ENCODE data around the gene DNAH2.

DNAH2 gene

GRCh38 chr17:7727886-7728285 is 10.3 kb downstream of the DNAH2 start:
- no peak for DNase-seq (ENCODE audit: low spot score)

DNA sequence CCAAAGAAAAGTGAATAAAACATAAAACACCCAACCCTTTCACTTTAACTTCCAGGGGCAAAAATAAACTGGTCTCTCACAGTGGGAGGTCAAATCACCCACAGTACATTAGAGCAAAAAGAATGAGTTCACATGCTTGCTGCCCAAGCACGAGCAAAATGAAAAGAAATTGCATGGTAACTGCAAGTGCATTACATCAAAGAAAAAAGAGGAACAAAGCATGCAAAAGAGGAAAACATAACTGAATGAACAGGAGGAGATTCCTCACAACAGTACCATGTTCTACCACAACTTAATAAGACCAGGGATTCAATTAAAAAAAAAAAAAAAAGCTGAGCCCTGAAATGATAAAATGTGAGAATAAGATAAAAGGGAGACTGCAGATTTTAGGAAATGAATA is 12.3 kb downstream of the DNAH2 start:
- DNase-seq (ENCODE audit: low spot score), result no peak

- no peak for DNase-seq (ENCODE audit: low spot score)
Measured at GRCh38 chr17:7732981-7733539, 15.5 kb downstream of the DNAH2 start.

DNA sequence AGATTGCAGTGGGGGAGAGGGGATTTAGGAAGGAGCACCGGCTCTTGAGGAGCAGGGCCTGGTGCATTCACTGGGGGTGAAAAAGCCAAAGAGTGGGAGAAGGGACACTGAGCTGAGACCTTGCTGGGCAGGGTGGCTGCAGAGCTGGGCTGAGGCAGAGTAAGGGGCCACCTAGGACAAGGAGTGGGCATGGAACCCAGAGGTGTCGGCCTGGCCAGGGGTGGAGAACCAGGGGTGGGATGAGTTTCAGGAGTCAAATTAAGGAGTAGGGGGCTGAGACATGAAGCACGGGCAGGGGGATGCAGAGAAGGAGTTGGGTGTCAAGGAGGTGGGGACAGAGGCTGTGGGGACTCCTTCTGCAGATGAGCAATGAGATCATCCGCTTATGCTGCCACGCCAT is 20.1 kb downstream of the DNAH2 start:
- DNase-seq (ENCODE audit: low spot score), result no peak

DNA sequence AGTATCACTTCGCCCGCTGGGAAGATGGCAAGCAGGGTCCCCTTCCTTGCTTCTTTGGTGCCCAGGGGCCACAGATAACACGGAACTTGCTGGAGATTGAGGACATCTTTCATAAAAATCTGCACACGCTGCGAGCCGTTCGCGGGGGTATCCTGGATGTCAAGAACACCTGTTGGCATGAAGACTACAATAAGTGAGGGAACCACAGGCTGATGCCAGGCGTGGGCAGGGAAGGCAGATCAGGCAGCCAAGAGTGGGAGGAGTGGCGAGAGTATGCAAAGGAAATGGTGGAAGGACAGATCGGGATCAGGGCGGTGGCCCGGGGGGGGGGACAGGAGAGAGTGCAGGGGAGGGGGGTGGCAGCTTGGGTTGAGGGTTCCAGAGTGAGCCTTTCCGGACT is 22.2 kb downstream of the DNAH2 start:
- no peak for DNase-seq (ENCODE audit: low spot score)

DNA sequence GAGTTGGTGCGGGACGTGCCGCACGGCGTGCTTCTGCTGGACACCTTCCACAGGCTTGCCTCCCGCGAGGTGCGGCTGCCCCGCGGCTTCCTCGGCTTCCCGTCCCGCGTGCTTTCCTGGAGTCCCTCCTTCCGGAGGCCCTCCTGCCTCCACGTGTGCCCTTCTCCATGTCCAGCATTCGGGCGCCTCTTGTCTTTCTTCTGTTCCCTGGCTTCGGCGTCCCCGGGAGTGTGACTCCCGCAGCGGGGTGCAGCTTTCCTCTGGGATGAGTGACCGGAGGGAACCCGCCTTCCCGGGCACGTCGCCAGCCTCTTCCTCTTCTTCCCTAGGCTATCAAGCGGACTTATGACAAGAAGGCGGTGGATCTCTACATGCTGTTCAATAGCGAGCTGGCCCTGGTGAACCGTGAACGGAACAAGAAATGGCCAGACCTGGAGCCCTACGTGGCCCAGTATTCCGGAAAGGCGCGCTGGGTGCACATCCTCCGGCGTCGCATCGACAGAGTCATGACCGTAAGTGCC is 23.0 kb downstream of the DNAH2 start:
- no peak for DNase-seq (ENCODE audit: low spot score)

GRCh38 chr17:7742729-7743128 is 25.2 kb downstream of the DNAH2 start:
- DNase-seq (ENCODE audit: low spot score), result no peak

DNA sequence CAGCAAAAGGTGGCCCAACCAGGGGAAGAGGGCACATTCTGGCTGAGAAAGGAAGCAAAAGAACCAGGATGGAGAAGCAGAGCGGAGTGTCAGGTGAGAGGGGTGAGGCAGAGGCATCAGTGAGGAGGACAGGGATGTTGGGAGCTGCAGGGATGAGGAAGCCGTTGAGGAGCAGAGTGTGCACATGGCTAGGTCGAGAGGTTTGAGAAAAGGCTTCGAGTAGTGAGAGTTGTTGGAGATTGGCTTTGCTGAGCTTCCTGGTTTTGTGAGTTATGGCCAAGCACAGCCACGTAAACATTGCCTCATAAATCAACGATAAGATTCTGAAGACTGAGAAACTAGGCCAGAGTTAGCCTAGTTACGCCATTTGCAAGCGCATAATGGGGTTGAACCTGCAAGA is 26.9 kb downstream of the DNAH2 start:
- no peak for DNase-seq (ENCODE audit: low spot score)

DNA sequence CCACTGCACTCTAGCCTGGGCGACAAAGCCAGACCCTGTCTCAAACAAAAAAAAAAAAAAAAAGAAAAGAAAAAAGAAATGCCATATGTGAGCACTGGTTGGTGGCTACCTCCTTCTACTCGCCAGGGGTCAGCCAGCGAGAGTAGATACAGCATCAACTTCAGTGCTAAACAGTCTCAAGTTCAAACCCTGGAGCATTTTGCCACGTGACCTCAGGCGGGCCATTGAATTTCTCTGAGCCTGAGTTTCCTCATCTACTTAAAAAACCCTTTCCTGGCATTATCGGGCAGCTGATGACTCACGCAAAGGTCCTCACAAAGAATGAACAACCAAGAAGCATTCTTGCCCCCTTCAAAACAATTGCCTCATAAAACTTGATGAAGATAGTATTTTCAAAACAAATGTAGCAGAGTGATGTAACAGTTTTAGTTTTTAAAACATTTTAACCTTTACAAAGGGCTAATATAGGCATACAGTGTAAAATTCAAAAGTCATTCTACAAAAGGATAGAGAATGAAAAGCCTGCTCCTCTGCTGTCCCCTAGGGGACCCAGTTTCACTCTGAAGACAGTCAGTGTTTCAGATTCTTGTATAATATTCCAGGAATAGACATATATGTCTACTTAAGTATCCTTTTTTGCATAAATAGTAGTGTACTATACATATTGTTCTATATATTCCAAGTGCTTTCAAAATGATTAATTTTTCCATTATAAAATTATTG is 28.4 kb downstream of the DNAH2 start:
- peak; percentile 84 for DNase-seq (ENCODE audit: low spot score)

GRCh38 chr17:7747635-7748071 is 30.1 kb downstream of the DNAH2 start:
- DNase-seq (ENCODE audit: low spot score), result peak; percentile 65

GRCh38 chr17:7748076-7748775 is 30.7 kb downstream of the DNAH2 start:
- peak; percentile 47 for DNase-seq (ENCODE audit: low spot score)

- peak; percentile 79 for DNase-seq (ENCODE audit: low spot score)
Measured at GRCh38 chr17:7750321-7750821, 32.8 kb downstream of the DNAH2 start.

DNA sequence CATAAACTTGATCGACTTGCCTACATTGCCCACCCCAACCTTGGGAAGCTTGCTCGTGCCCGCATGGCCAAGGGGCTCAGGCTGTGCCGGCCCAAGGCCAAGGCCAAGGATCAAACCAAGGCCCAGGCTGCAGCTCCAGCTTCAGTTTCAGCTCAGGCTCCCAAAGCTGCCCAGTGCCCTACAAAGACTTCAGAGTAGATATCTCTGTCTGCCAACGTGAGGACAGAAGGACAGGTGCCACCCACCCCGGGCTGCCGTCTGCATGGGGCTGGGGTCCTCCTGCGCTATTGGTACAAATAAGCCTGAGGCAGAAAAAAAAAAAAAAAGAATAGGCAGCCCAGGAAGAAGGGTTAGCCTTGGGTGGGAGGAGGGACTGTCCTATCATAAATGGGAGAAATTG is 37.1 kb downstream of the DNAH2 start:
- no peak for DNase-seq (ENCODE audit: low spot score)

GRCh38 chr17:7755095-7755890 is 37.7 kb downstream of the DNAH2 start:
- no peak for DNase-seq (ENCODE audit: low spot score)

- no peak for DNase-seq (ENCODE audit: low spot score)
Measured at GRCh38 chr17:7756968-7757367, 39.4 kb downstream of the DNAH2 start.

GRCh38 chr17:7763919-7764318 is 46.4 kb downstream of the DNAH2 start:
- no peak for DNase-seq (ENCODE audit: low spot score)

DNA sequence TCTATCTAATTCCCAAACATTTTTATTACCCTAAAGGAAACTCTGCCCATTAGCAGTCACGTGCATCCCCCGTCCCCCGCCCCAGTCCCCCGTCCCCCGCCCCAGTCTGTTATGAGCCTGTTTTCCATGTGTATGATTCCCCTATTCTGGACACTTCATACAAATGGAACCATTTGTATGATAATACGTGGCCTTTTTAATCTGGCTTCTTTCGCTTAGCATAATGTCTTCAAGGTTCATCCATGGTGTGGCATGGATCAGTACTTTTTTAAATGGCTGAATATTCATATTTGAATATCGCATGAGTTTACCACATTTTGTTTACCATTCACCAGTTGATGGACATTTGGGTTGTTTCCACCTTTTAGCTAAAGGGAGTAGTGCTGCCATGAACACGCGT is 49.5 kb downstream of the DNAH2 start:
- no peak for DNase-seq (ENCODE audit: low spot score)

DNA sequence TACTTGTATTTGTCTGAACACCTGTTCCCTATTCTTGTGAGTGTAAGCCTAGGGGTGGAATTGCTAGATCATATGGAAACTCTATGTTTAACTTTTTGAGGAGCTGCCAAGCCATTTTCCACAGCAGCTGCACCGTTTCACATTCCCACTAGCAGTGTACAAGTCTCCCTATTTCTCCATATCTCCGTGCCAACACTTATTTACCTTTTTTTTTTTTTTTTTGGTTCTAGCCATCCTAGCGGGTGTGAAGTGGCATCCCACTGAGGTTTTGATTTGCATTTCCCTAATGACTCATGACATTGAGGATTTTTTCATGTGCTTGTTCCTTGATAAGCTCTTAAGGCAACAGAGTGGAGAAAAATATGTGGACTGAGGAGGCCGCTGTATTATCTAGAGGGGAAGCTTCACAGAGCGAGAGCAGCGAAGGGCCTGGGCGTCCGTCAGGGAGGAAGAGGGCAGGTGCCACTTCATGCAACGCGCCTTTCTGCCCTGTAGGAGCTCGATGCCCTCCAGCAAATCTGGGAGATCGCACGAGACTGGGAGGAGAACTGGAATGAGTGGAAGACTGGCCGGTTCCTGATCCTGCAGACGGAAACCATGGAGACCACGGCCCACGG is 50.0 kb downstream of the DNAH2 start:
- no peak for DNase-seq (ENCODE audit: low spot score)

GRCh38 chr17:7769854-7770253 is 52.3 kb downstream of the DNAH2 start:
- no peak for DNase-seq (ENCODE audit: low spot score)

DNA sequence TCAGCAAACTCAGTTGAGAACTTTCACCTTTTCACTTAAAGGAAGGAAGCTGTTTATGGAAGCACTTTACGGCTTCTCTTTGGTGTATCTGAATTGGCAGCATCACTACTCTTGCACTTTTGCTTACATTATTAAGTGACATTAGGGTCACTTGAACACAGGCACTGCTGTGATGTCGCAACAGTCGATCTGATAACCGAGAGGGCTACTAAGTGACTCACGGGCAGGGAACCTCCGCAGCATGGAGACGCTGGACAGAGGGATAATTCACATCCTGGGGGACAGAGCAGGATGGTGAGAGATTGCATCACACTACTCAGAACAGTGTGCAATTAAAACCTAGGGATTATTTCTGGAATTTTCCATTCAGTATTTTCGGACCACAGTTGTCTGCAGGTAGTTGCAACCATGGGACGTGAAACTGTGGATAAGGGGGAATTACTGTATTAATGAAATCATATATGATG is 56.5 kb downstream of the DNAH2 start:
- DNase-seq (ENCODE audit: low spot score), result peak; percentile 40

DNA sequence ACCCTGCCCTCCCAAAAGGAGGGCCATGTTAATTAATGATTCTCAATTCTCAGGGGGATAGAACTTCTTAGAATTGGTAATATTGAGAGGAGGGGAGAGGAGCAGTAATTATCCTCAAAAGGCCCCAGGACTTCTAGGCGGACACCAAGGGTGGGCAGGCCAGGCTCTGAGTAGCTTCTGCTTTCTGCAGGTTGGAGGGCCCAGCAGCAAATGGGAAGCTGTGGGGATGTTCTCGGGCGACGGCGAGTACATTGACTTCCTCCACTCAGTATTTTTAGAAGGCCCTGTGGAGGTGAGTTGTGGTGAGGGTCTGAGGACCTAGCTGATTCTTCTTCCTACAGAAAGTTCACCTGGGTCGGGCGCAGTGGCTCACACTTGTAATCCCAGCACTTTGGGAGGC is 57.5 kb downstream of the DNAH2 start:
- DNase-seq (ENCODE audit: low spot score), result no peak

DNA sequence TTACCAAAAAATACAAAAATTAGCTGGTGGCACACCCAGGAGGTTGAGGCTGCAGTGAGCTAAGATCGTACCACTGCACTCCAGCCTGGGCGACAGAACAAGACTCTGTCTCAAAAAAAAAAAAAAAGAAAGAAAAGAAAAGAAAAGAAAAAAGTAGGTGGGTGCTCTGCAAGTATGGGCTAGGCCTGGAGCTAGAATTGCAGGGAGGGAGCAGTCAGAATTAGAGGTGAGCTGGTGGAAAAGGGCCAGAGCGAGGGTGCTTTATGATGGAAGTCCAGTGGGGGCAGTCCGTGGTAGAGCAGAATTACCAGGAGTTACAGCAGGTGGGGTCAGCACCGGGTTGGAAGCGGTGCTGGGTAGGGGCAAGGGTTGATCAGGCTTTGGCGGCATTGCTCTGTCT is 59.5 kb downstream of the DNAH2 start:
- DNase-seq (ENCODE audit: low spot score), result no peak

All from GM03348 (cell line).